Skeletal muscle tissue (tissue), 4 donors: ENCODE results near the gene TBC1D10A. TPM values are rescaled to one million over a fixed set of nuclear protein-coding genes. Genes with fewer than 3 reads are reported as not detected.

ENCODE experiments used
- H3K27ac ChIP-seq: one replicate; pipeline ENCODE4 v1.7.0; 2013; ENCODE audit warnings: mild to moderate bottlenecking, low read depth, low read length, inconsistent platforms
- H3K27me3 ChIP-seq, 3 donors: one replicate each; pipeline ENCODE4 v1.7.0; 2013; ENCODE audit warnings: low read length in 3 of 3; ENCODE audit not compliant: control insufficient read depth in 3 of 3, insufficient read depth in 3 of 3
- H3K36me3 ChIP-seq, 3 donors: one replicate each; pipeline ENCODE4 v1.7.0; 2013; ENCODE audit warnings: low read length in 3 of 3; ENCODE audit not compliant: control insufficient read depth in 3 of 3, insufficient read depth in 3 of 3
- H3K4me1 ChIP-seq, 3 donors: one replicate each; pipeline ENCODE4 v1.7.0; 2013; ENCODE audit warnings: low read length in 3 of 3, mild to moderate bottlenecking in 3 of 3; ENCODE audit not compliant: control insufficient read depth in 3 of 3, insufficient read depth in 3 of 3
- H3K4me3 ChIP-seq, 3 donors: one replicate each; pipeline ENCODE4 v1.7.0; 2013; ENCODE audit warnings: low read length in 3 of 3
- H3K9ac ChIP-seq, 3 donors: one replicate each; pipeline ENCODE4 v1.7.0; 2013; ENCODE audit warnings: low read length in 3 of 3, mild to moderate bottlenecking in 3 of 3, moderate library complexity in 2 of 3, low read depth in 1 of 3
- H3K9me3 ChIP-seq, 3 donors: one replicate each; pipeline ENCODE4 v1.7.0; 2013; ENCODE audit warnings: low read length in 3 of 3; ENCODE audit not compliant: control insufficient read depth in 3 of 3
- total RNA-seq: library from RNA; depleted of rRNA; stranded (reverse); fragments of >200 nt; gene quantifications from one replicate; pipeline ENCODE4 v1.2.3, GENCODE V29; 2014
- donor health status: Osteomylitis.

Gene TBC1D10A
- total RNA-seq, 1 donor from 2014 or later, result 7.3 TPM

- no peaks in the 10 kb centered on the region for H3K27me3 ChIP-seq
- H3K36me3 ChIP-seq, result peaks cover 72 to 79% (median 74%) of the 10 kb centered on the region in 3 donors
- H3K27ac ChIP-seq, result no peak overlapping the region
- peaks cover 21 to 27% (median 21%) of the 10 kb centered on the region in 3 donors for H3K4me1 ChIP-seq
- H3K9ac ChIP-seq, result no peak overlapping the region
- H3K9me3 ChIP-seq, result no peaks in the 10 kb centered on the region
- H3K4me3 ChIP-seq, result no peak overlapping the region
These were observed 7.9 kb upstream of the TBC1D10A start for GRCh38 chr22:30334646-30335045.

GRCh38 chr22:30333707-30334087 lies 7.0 kb upstream of the TBC1D10A start:
- Histone ChIP-seq H3K27ac (no peak overlapping the region), H3K27me3 (no peaks in the 10 kb centered on the region), H3K9ac (no peak overlapping the region), H3K4me1 (peaks cover 18 to 21% (median 21%) of the 10 kb centered on the region in 3 donors), H3K36me3 (peaks cover 62 to 69% (median 65%) of the 10 kb centered on the region in 3 donors), H3K4me3 (no peak overlapping the region), H3K9me3 (no peaks in the 10 kb centered on the region)

GRCh38 chr22:30332994-30333706 lies 6.4 kb upstream of the TBC1D10A start:
- Histone ChIP-seq H3K36me3 (peaks cover 58 to 65% (median 61%) of the 10 kb centered on the region in 3 donors), H3K4me1 (peaks cover 14 to 18% (median 17%) of the 10 kb centered on the region in 3 donors), H3K27ac (no peak overlapping the region), H3K27me3 (no peaks in the 10 kb centered on the region), H3K4me3 (no peak overlapping the region), H3K9me3 (no peaks in the 10 kb centered on the region), H3K9ac (no peak overlapping the region)

GRCh38 chr22:30332551-30332950 lies 5.8 kb upstream of the TBC1D10A start:
- Histone ChIP-seq H3K27me3 (no peaks in the 10 kb centered on the region), H3K36me3 (peaks cover 54 to 60% (median 56%) of the 10 kb centered on the region in 3 donors), H3K9ac (no peak overlapping the region), H3K27ac (no peak overlapping the region), H3K4me1 (peaks cover 10 to 13% (median 12%) of the 10 kb centered on the region in 3 donors), H3K4me3 (no peak overlapping the region), H3K9me3 (no peaks in the 10 kb centered on the region)

GRCh38 chr22:30328466-30329049 lies 1.8 kb upstream of the TBC1D10A start:
- no peak overlapping the region for H3K9ac ChIP-seq
- no peak overlapping the region for H3K27ac ChIP-seq
- H3K27me3 ChIP-seq, result no peaks in the 10 kb centered on the region

GRCh38 chr22:30327864-30328345 lies 1.2 kb upstream of the TBC1D10A start:
- H3K9me3 ChIP-seq, result no peaks in the 10 kb centered on the region
- no peak overlapping the region for H3K4me3 ChIP-seq
- no peak overlapping the region for H3K9ac ChIP-seq
- H3K27ac ChIP-seq, result no peak overlapping the region
- H3K4me1 ChIP-seq, result peaks cover 24 to 27% (median 24%) of the 10 kb centered on the region in 3 donors
- H3K27me3 ChIP-seq, result no peaks in the 10 kb centered on the region
- peaks cover 10 to 14% (median 13%) of the 10 kb centered on the region in 3 donors for H3K36me3 ChIP-seq

More at GRCh38 chr22:30328466-30329049, 1.8 kb upstream of the TBC1D10A start:
- Histone ChIP-seq H3K4me1 (peaks cover 24 to 27% (median 24%) of the 10 kb centered on the region in 3 donors), H3K36me3 (peaks cover 16 to 20% (median 19%) of the 10 kb centered on the region in 3 donors), H3K9me3 (no peaks in the 10 kb centered on the region), H3K4me3 (no peak overlapping the region)

GRCh38 chr22:30326255-30326705 lies 461 bp downstream of the TBC1D10A start:
- peak overlapping the region; percentile 68 to 80 (median 70) for H3K9ac ChIP-seq
- peak overlapping the region; percentile 25 for H3K27ac ChIP-seq
- H3K4me3 ChIP-seq, result peak overlapping the region; percentile 74 to 82 (median 80)
- peaks cover 28 to 33% (median 30%) of the 10 kb centered on the region in 3 donors for H3K4me1 ChIP-seq
- H3K9me3 ChIP-seq, result no peaks in the 10 kb centered on the region
- H3K27me3 ChIP-seq, result no peaks in the 10 kb centered on the region
- H3K36me3 ChIP-seq, result peaks cover 2 to 4% (median 2%) of the 10 kb centered on the region in 3 donors

- H3K36me3 ChIP-seq, result peaks cover 0 to 3% (median 2%) of the 10 kb centered on the region in 3 donors
- peak overlapping the region; percentile 74 to 82 (median 80) for H3K4me3 ChIP-seq
- no peaks in the 10 kb centered on the region for H3K27me3 ChIP-seq
- peak overlapping the region; percentile 60 for H3K27ac ChIP-seq
- peaks cover 33 to 35% (median 34%) of the 10 kb centered on the region in 3 donors for H3K4me1 ChIP-seq
- H3K9me3 ChIP-seq, result no peaks in the 10 kb centered on the region
- H3K9ac ChIP-seq, result peak overlapping the region; percentile 51 to 80 (median 70)
These were observed 952 bp downstream of the TBC1D10A start for GRCh38 chr22:30325724-30326254.

GRCh38 chr22:30325065-30325720 lies 1.5 kb downstream of the TBC1D10A start:
- Histone ChIP-seq H3K27ac (peak overlapping the region; percentile 60), H3K9me3 (no peaks in the 10 kb centered on the region), H3K4me1 (peaks cover 34 to 41% (median 39%) of the 10 kb centered on the region in 3 donors), H3K36me3 (peaks cover 0 to 5% (median 3%) of the 10 kb centered on the region in 3 donors), H3K27me3 (no peaks in the 10 kb centered on the region), H3K4me3 (peak overlapping the region; percentile 74 to 82 (median 80)), H3K9ac (peak overlapping the region; percentile 39 to 80 (median 51))
